H1 (cell line): ENCODE results near the gene LMNTD2. TPM values are rescaled to one million over a fixed set of nuclear protein-coding genes. Genes with fewer than 3 reads are reported as not detected.

Experiments
- CTCF ChIA-PET: fragments of 300-600 bp; sonication (Branson Sonifier 250); formaldehyde crosslinking; loops from one replicate; lab custom pipeline; 2021; ENCODE audit not compliant: partially characterized antibody; lab: Charles Lee
- POLR2A ChIA-PET: fragments of 300-600 bp; sonication (Branson Sonifier 250); formaldehyde crosslinking; loops from one replicate; lab custom pipeline; 2021; ENCODE audit warnings: inconsistent platforms; ENCODE audit not compliant: partially characterized antibody; lab: Charles Lee
- DNase-seq, 2 experiments: peaks; one replicate each; pipeline versions ENCODE4 v3.0.0 to v3.0.0-alpha.2; 2010 to 2022; ENCODE audit warnings: low spot score in 2 of 2, low read depth in 1 of 2, mixed read lengths in 1 of 2
- FAIRE-seq: peaks from 2 replicates; lab custom pipeline; 2011; peaks lifted over from hg19 to GRCh38; lab: Jason Lieb, UNC
- H2AFZ ChIP-seq: 2 replicates; pipeline ENCODE4 v1.8.1; 2012; ENCODE audit warnings: low read length, inconsistent platforms
- H2AK5ac ChIP-seq: 2 replicates; pipeline ENCODE4 v1.6.1; 2013; ENCODE audit warnings: low read depth, low read length
- H2BK120ac ChIP-seq: replicated peaks from 2 replicates; pipeline ENCODE3; 2013; ENCODE audit warnings: low read depth, low read length, inconsistent platforms
- H2BK12ac ChIP-seq: 2 replicates; pipeline ENCODE4 v1.6.1; 2013; ENCODE audit warnings: low read depth, low read length
- H2BK15ac ChIP-seq: 2 replicates; pipeline ENCODE4 v1.6.1; 2013; ENCODE audit warnings: low read length
- H2BK20ac ChIP-seq: 2 replicates; pipeline ENCODE4 v1.6.1; 2013; ENCODE audit warnings: low read length
- H2BK5ac ChIP-seq: 2 replicates; pipeline ENCODE4 v1.6.1; 2013; ENCODE audit warnings: low read depth, low read length
- H3K14ac ChIP-seq: 2 replicates; pipeline ENCODE4 v1.6.1; 2013; ENCODE audit warnings: inconsistent platforms; ENCODE audit not compliant: insufficient read length
- H3K18ac ChIP-seq: 2 replicates; pipeline ENCODE4 v1.6.1; 2013; ENCODE audit warnings: low read length; ENCODE audit errors: extremely low read depth
- H3K23ac ChIP-seq: 2 replicates; pipeline ENCODE4 v1.6.1; 2013; ENCODE audit warnings: inconsistent platforms; ENCODE audit not compliant: insufficient read length
- H3K23me2 ChIP-seq: 2 replicates; pipeline ENCODE4 v1.6.1; 2013; ENCODE audit warnings: low read depth, low read length
- H3K27ac ChIP-seq: 2 replicates; pipeline ENCODE4 v1.6.1; 2011; ENCODE audit warnings: low read depth, low read length, inconsistent platforms
- H3K27me3 ChIP-seq, 4 experiments: replicated peaks in 1 of 4; 1 replicate in 1 of 4; 2 replicates in 3 of 4; pipeline versions ENCODE4 v1.6.1 to v1.8.1; 2011 to 2013; ENCODE audit warnings: low read length in 3 of 4, mild to moderate bottlenecking in 3 of 4, inconsistent platforms in 2 of 4, mixed read lengths in 2 of 4, moderate library complexity in 1 of 4; ENCODE audit not compliant: control insufficient read depth in 3 of 4, insufficient read depth in 3 of 4; ENCODE audit errors: extremely low read depth in 1 of 4
- H3K36me3 ChIP-seq, 4 experiments: 2 replicates each; pipeline versions ENCODE4 v1.6.1 to v1.8.1; 2011 to 2013; ENCODE audit warnings: mild to moderate bottlenecking in 4 of 4, low read length in 3 of 4, moderate library complexity in 2 of 4, control low read depth in 1 of 4, inconsistent platforms in 1 of 4; ENCODE audit not compliant: insufficient read depth in 4 of 4, control insufficient read depth in 2 of 4
- H3K4ac ChIP-seq: replicated peaks from 2 replicates; pipeline ENCODE3; 2013; ENCODE audit warnings: low read length, low read depth, mixed read lengths, inconsistent platforms; ENCODE audit not compliant: insufficient read length
- H3K4me1 ChIP-seq, 4 experiments: replicated peaks in 1 of 4; 1 replicate in 1 of 4; 2 replicates in 3 of 4; pipeline versions ENCODE4 v1.6.1 to v1.8.1; 2011 to 2013; ENCODE audit warnings: low read length in 3 of 4, inconsistent platforms in 2 of 4, mixed read lengths in 1 of 4; ENCODE audit not compliant: insufficient read depth in 4 of 4, control insufficient read depth in 3 of 4
- H3K4me2 ChIP-seq, 2 experiments: 2 replicates each; pipeline versions ENCODE4 v1.6.1 to v1.8.1; 2011 to 2013; ENCODE audit warnings: low read depth in 2 of 2, low read length in 2 of 2, control low read depth in 1 of 2, inconsistent platforms in 1 of 2, mild to moderate bottlenecking in 1 of 2; ENCODE audit not compliant: insufficient read depth in 1 of 2
- H3K4me3 ChIP-seq, 4 experiments: fragments of 200-600, 300-600 bp in 1 of 4; sonication (generic), shearing (Covaris generic), sonication (Bioruptor Twin) in 1 of 4; 2 replicates each; pipeline versions ENCODE4 v1.5.1 to v1.8.1; 2011 to 2016; ENCODE audit warnings: low read length in 4 of 4, low read depth in 3 of 4, control low read depth in 2 of 4, inconsistent platforms in 2 of 4, mild to moderate bottlenecking in 2 of 4, mixed read lengths in 1 of 4, moderate library complexity in 1 of 4; ENCODE audit not compliant: insufficient read depth in 2 of 4; ENCODE audit errors: extremely low read depth in 1 of 4
- H3K56ac ChIP-seq: replicated peaks from 2 replicates; pipeline ENCODE3; 2013; ENCODE audit warnings: low read depth, mild to moderate bottlenecking, mixed read lengths, low read length, inconsistent platforms; ENCODE audit not compliant: insufficient read length
- H3K79me1 ChIP-seq: 2 replicates; pipeline ENCODE4 v1.6.1; 2013; ENCODE audit warnings: low read depth, low read length, control low read depth
- H3K79me2 ChIP-seq, 2 experiments: 2 replicates each; pipeline versions ENCODE4 v1.6.1 to v1.8.1; 2012 to 2013; ENCODE audit warnings: low read length in 2 of 2, mild to moderate bottlenecking in 2 of 2, inconsistent platforms in 1 of 2; ENCODE audit not compliant: insufficient read depth in 2 of 2, control insufficient read depth in 1 of 2
- H3K9ac ChIP-seq, 4 experiments: replicated peaks in 1 of 4; 1 replicate in 1 of 4; 2 replicates in 3 of 4; pipeline versions ENCODE4 v1.6.1 to v1.8.1; 2011 to 2013; ENCODE audit warnings: low read depth in 3 of 4, low read length in 3 of 4, control low read depth in 2 of 4, mild to moderate bottlenecking in 2 of 4, moderate library complexity in 2 of 4, inconsistent platforms in 1 of 4; ENCODE audit errors: extremely low read depth in 1 of 4
- H3K9me3 ChIP-seq, 2 experiments: 2 replicates each; pipeline versions ENCODE4 v1.6.1 to v1.8.1; 2012 to 2013; ENCODE audit warnings: mild to moderate bottlenecking in 2 of 2, moderate library complexity in 2 of 2, control low read depth in 1 of 2, inconsistent platforms in 1 of 2, low read depth in 1 of 2, low read length in 1 of 2, mixed read lengths in 1 of 2; ENCODE audit not compliant: insufficient read depth in 2 of 2
- H4K20me1 ChIP-seq, 2 experiments: replicated peaks in 1 of 2; 2 replicates each; pipeline versions ENCODE3 to v1.8.1; 2011 to 2013; ENCODE audit warnings: inconsistent platforms in 2 of 2, low read length in 2 of 2, mild to moderate bottlenecking in 1 of 2; ENCODE audit not compliant: insufficient read depth in 2 of 2, control insufficient read depth in 1 of 2
- H4K5ac ChIP-seq: 2 replicates; pipeline ENCODE4 v1.6.1; 2013; ENCODE audit warnings: low read length, low read depth, mixed read lengths, inconsistent platforms; ENCODE audit not compliant: insufficient read length
- H4K8ac ChIP-seq: 2 replicates; pipeline ENCODE4 v1.8.0; 2013; ENCODE audit warnings: mild to moderate bottlenecking, moderate library complexity, low read length, inconsistent platforms; ENCODE audit not compliant: insufficient read depth; ENCODE audit errors: extremely low read depth
- H4K91ac ChIP-seq: replicated peaks from 2 replicates; pipeline ENCODE3; 2013; ENCODE audit warnings: low read length, mixed read lengths, inconsistent platforms; ENCODE audit not compliant: insufficient read length
- BRCA1 ChIP-seq: IDR thresholded peaks from 2 replicates; pipeline ENCODE4 v1.6.1; 2012; ENCODE audit warnings: low read depth, low read length, improper control_type of control experiment
- CBX8 ChIP-seq: fragments of 300-800, 300-1000 bp; sonication (generic); IDR thresholded peaks from 2 replicates; pipeline ENCODE4 v1.7.1; 2016; ENCODE audit warnings: low read depth, low read length, borderline replicate concordance
- CHD2 ChIP-seq: IDR thresholded peaks from 2 replicates; pipeline ENCODE4 v1.6.1; 2012; ENCODE audit warnings: low read length, improper control_type of control experiment
- EZH2 ChIP-seq: fragments of 200-600 bp; sonication (generic); IDR thresholded peaks from 2 replicates; pipeline ENCODE4 v1.7.1; 2012; ENCODE audit warnings: low read depth, mild to moderate bottlenecking, moderate library complexity, low read length, inconsistent platforms; ENCODE audit not compliant: severe bottlenecking
- FOSL1 ChIP-seq: IDR thresholded peaks from 2 replicates; pipeline ENCODE4 v1.6.1; 2011; ENCODE audit warnings: mild to moderate bottlenecking, low read depth, low read length, moderate library complexity; ENCODE audit not compliant: insufficient read depth
- KDM1A ChIP-seq: fragments of 200-600, 300-600 bp; sonication (generic); IDR thresholded peaks from 2 replicates; pipeline ENCODE4 v1.7.1; 2016; ENCODE audit warnings: mild to moderate bottlenecking, low read length, borderline replicate concordance
- KDM5A ChIP-seq: fragments of 200-600 bp; IDR thresholded peaks from 2 replicates; pipeline ENCODE4 v1.7.1; 2012; ENCODE audit warnings: mild to moderate bottlenecking, low read length, inconsistent platforms, mixed read lengths
- POU5F1 ChIP-seq: IDR thresholded peaks from 2 replicates; pipeline ENCODE4 v1.6.1; 2011; ENCODE audit warnings: low read depth, mild to moderate bottlenecking, low read length, moderate library complexity
- RFX5 ChIP-seq: IDR thresholded peaks from 2 replicates; pipeline ENCODE4 v1.6.1; 2011; ENCODE audit warnings: low read depth, low read length, improper control_type of control experiment, borderline replicate concordance
- TBP ChIP-seq: IDR thresholded peaks from 2 replicates; pipeline ENCODE4 v1.6.1; 2011; ENCODE audit warnings: low read depth, low read length, improper control_type of control experiment
- ZNF274 ChIP-seq: IDR thresholded peaks from 2 replicates; pipeline ENCODE4 v1.7.0; 2012; ENCODE audit warnings: low read length, borderline replicate concordance; ENCODE audit errors: extremely low read depth
- WGBS, 2 experiments: shearing (Covaris generic) in 1 of 2; methylation state at CpG; one replicate each; pipeline versions ENCODE4 v1.1.6 to v1.1.7; 2013 to 2015; ENCODE audit warnings: low lambda C conversion rate in 2 of 2, mixed read lengths in 2 of 2, inconsistent platforms in 1 of 2, low coverage in 1 of 2, missing lambda C conversion rate in 1 of 2; ENCODE audit not compliant: insufficient replicate concordance in 2 of 2, insufficient coverage in 1 of 2, insufficient read length in 1 of 2; ENCODE audit errors: extremely low coverage in 1 of 2, missing lambda C conversion rate in 1 of 2; 5-methylcytosine and 5-hydroxymethylcytosine counted together
- polyA plus RNA-seq, 7 experiments: library from polyadenylated mRNA; depleted of rRNA in 3 of 7; stranded (reverse) in 5 of 7; unstranded in 2 of 7; fragments of >200 nt in 5 of 7; fragments of 200-250 nt in 2 of 7; gene quantifications; 1 replicate in 5 of 7; 2 replicates in 1 of 7; 4 replicates in 1 of 7; pipeline versions ENCODE4 v1.2.1 to v1.2.3, GENCODE V29; 2011 to 2013; ENCODE audit warnings: missing spikeins in 2 of 7, mixed read lengths in 2 of 7
- total RNA-seq: library from RNA; stranded (reverse); fragmentation: NEBNext Ultra II Directional; extraction: Animal tissue kit (Norgen Biotek cat#: 25700); gene quantifications from 2 replicates; pipeline ENCODE4 v1.2.1, GENCODE V29; 2021
- TF ChIP-seq, protein P1 (sequence below), 3 experiments: IDR thresholded peaks; 1 replicate in 2 of 3; 2 replicates in 1 of 3; pipeline versions ENCODE4 v1.5.1 to v1.6.1; 2011; ENCODE audit warnings: low read length in 3 of 3, mild to moderate bottlenecking in 3 of 3, inconsistent platforms in 2 of 3, low read depth in 1 of 3, moderate library complexity in 1 of 3; ENCODE audit not compliant: insufficient read depth in 1 of 3; ENCODE audit errors: control extremely low read depth in 1 of 3

LMNTD2 gene
- total and polyA plus RNA-seq, 2 of the 8 experiments (the other 6 are each of a cell fraction or from before 2014, with no cell fraction given), result 1.6 to 3.1 TPM

DNA sequence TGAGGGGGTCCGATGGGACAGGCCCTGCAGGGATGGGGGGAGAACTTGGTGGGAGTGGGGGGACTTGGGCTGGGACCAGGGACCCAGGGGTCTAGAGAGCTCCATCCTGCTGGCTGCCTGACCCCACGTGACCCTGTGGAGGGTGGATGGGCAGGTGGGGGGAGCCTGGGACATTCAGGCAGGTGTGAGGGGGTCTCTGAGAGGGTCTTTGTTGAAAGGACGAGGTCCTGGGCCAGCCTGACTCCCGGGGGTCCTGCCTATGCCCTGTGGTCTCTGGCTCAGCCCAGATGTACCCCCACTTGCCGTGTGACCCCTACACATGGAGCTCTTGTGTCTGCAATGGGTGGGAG, 15.7 kb downstream of the LMNTD2 start:
- no peak overlapping the region for H3K18ac ChIP-seq
- ChIA-PET CTCF (interaction anchor here (0.8 to 1.2 kb wide), 2 partner anchors 51 to 220 kb away, joined by 3 read pairs; no protein-coding TSS in a partner anchor), POLR2A (interaction anchor here (0.6 to 1.3 kb wide), 3 partner anchors 9 to 338 kb away, joined by 3 to 4 read pairs (median 4); partner anchors contain the start of gene BET1L)
- WGBS, 2 experiments, result 100% methylated on average over 2 of the region's 5 CpGs; no CpG with 5 or more reads in 1 of the 2 experiments
- H3K9ac ChIP-seq, result no peak overlapping the region
- DNase-seq (no peak), FAIRE-seq (no peak)
- no peaks in the 10 kb centered on the region for H3K36me3 ChIP-seq
- no peak overlapping the region for H2BK20ac ChIP-seq
- no peak overlapping the region for H2BK12ac ChIP-seq
- no peak overlapping the region for H3K56ac ChIP-seq
- H3K4me2 ChIP-seq, result no peak overlapping the region
- H3K4ac ChIP-seq, result no peak overlapping the region
- no peak overlapping the region for H2AFZ ChIP-seq
- H4K8ac ChIP-seq, result no peak overlapping the region; the same call in 1 of the 2 replicates
- no peak overlapping the region for H4K91ac ChIP-seq
- no peak overlapping the region for H3K27ac ChIP-seq
- peaks cover 0 to 2% (median 0%) of the 10 kb centered on the region in 4 experiments; a peak in 3 of 7 replicates for H3K4me1 ChIP-seq
- H3K4me3 ChIP-seq, result no peak overlapping the region
- H3K9me3 ChIP-seq, result no peaks in the 10 kb centered on the region
- no peaks in the 10 kb centered on the region for H3K27me3 ChIP-seq
- H2BK120ac ChIP-seq, result no peak overlapping the region
- H3K23me2 ChIP-seq, result no peaks in the 10 kb centered on the region
- H3K79me1 ChIP-seq, result no peaks in the 10 kb centered on the region
- H2AK5ac ChIP-seq, result no peak overlapping the region
- H4K20me1 ChIP-seq, result no peaks in the 10 kb centered on the region
- no peak overlapping the region for H2BK5ac ChIP-seq
- no peak overlapping the region for H3K23ac ChIP-seq
- H3K79me2 ChIP-seq, result no peaks in the 10 kb centered on the region
- no peak overlapping the region for H2BK15ac ChIP-seq
- H4K5ac ChIP-seq, result no peak overlapping the region
- no peak overlapping the region for H3K14ac ChIP-seq
- TF ChIP-seq KDM5A (no peak), CHD2 (no peak), ZNF274 (no peak), TBP (no peak), KDM1A (no peak), FOSL1 (no peak), RFX5 (no peak), CBX8 (no peak), POU5F1 (no peak), EZH2 (no peak), BRCA1 (no peak)
- TF ChIP-seq, protein P1, sequence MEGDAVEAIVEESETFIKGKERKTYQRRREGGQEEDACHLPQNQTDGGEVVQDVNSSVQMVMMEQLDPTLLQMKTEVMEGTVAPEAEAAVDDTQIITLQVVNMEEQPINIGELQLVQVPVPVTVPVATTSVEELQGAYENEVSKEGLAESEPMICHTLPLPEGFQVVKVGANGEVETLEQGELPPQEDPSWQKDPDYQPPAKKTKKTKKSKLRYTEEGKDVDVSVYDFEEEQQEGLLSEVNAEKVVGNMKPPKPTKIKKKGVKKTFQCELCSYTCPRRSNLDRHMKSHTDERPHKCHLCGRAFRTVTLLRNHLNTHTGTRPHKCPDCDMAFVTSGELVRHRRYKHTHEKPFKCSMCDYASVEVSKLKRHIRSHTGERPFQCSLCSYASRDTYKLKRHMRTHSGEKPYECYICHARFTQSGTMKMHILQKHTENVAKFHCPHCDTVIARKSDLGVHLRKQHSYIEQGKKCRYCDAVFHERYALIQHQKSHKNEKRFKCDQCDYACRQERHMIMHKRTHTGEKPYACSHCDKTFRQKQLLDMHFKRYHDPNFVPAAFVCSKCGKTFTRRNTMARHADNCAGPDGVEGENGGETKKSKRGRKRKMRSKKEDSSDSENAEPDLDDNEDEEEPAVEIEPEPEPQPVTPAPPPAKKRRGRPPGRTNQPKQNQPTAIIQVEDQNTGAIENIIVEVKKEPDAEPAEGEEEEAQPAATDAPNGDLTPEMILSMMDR (IDR thresholded peaks at IDR 0.05; ENCODE audit: control extremely low read depth in 1 of 3, insufficient read depth in 1 of 3, low read depth in 1 of 3, low read length in 3 of 3), result no peak
